Measurements from ENCODE around the gene PAK5. TPM values are rescaled to one million over a fixed set of nuclear protein-coding genes. Genes with fewer than 3 reads are reported as not detected.

PAK5 gene
- total and polyA plus RNA-seq, 4 donors = 0.02 to 0.17 (median 0.04) TPM; not detected in 1

DNA sequence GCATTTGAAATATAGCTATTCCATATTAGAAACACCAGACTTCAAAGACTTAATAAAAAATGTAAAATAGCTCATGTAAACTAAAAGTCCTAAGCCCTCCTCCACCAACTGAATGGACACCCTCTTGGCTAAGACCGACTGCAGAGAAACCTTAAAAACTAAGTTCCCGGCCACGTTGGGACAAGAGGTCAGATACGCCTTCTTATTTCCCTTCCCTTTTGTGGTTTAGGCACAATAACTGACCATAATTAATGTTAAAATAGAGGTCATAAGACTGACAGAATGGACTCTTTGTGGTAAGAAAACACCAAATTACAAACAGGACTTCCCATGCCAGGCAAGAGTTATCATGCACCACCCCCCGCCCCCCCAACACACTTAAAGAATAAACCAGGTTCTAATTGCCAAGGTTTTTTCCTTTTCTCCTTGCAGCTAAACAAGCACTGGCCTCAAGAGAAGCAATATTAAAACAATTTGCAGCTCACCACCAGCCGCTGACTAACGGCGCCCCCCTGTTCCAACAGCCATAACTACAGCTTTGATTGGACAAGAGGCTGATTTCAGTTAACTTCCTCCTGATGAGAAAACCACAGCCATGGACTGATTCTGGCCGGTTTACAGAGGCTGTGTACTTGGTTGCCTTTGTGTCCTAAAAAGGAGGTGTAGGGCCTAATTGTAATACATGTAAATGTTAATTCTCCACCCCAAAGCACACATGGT lies 335.2 kb downstream of the PAK5 start:
- Histone ChIP-seq H3K36me3 (ENCODE audit: control insufficient read depth in 4 of 4, insufficient read depth in 3 of 4, low read depth in 1 of 4, low read length in 3 of 4) (no peaks in the 10 kb centered on the region), H3K9me3 (ENCODE audit: control insufficient read depth in 4 of 4, low read length in 3 of 4) (no peaks in the 10 kb centered on the region), H3K4me3 (ENCODE audit: low read depth in 1 of 3, low read length in 3 of 3) (no peak overlapping the region), H3K9ac (ENCODE audit: low read depth in 1 of 2, low read length in 2 of 2) (no peak overlapping the region), H3K27ac (ENCODE audit: low read depth in 1 of 2, low read length in 2 of 2) (no peak overlapping the region), H3K27me3 (ENCODE audit: control insufficient read depth in 4 of 4, insufficient read depth in 4 of 4, low read length in 3 of 4) (peaks cover 0 to 6% (median 4%) of the 10 kb centered on the region in 4 donors), H3K4me1 (ENCODE audit: control insufficient read depth in 4 of 4, insufficient read depth in 4 of 4, low read length in 3 of 4) (peaks cover 0 to 2% (median 0%) of the 10 kb centered on the region in 4 donors)
- no peak for DNase-seq (ENCODE audit: low spot score)
- 43% methylated on average over 9 of the region's 9 CpGs for WGBS
- TF ChIP-seq RXRA (IDR thresholded peaks at IDR 0.05) (no peak), RAD21 (IDR thresholded peaks at IDR 0.05) (no peak), HNF4A (conservative IDR thresholded peaks at IDR 0.05) (no peak), HNF4G (IDR thresholded peaks at IDR 0.05) (no peak), EGR1 (IDR thresholded peaks at IDR 0.05; ENCODE audit: low read depth in 2 of 2) (no peak), SP1 (IDR thresholded peaks at IDR 0.05) (no peak), NR2F2 (IDR thresholded peaks at IDR 0.05) (no peak), FOXA2 (IDR thresholded peaks at IDR 0.05) (no peak)
- TF ChIP-seq, protein P1, sequence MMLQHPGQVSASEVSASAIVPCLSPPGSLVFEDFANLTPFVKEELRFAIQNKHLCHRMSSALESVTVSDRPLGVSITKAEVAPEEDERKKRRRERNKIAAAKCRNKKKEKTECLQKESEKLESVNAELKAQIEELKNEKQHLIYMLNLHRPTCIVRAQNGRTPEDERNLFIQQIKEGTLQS (IDR thresholded peaks at IDR 0.05) = no peak
- TF ChIP-seq, protein P2, sequence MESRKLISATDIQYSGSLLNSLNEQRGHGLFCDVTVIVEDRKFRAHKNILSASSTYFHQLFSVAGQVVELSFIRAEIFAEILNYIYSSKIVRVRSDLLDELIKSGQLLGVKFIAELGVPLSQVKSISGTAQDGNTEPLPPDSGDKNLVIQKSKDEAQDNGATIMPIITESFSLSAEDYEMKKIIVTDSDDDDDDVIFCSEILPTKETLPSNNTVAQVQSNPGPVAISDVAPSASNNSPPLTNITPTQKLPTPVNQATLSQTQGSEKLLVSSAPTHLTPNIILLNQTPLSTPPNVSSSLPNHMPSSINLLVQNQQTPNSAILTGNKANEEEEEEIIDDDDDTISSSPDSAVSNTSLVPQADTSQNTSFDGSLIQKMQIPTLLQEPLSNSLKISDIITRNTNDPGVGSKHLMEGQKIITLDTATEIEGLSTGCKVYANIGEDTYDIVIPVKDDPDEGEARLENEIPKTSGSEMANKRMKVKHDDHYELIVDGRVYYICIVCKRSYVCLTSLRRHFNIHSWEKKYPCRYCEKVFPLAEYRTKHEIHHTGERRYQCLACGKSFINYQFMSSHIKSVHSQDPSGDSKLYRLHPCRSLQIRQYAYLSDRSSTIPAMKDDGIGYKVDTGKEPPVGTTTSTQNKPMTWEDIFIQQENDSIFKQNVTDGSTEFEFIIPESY (IDR thresholded peaks at IDR 0.05) = no peak
- TF ChIP-seq, protein P3, sequence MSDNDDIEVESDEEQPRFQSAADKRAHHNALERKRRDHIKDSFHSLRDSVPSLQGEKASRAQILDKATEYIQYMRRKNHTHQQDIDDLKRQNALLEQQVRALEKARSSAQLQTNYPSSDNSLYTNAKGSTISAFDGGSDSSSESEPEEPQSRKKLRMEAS (IDR thresholded peaks at IDR 0.05) = no peak

DNA sequence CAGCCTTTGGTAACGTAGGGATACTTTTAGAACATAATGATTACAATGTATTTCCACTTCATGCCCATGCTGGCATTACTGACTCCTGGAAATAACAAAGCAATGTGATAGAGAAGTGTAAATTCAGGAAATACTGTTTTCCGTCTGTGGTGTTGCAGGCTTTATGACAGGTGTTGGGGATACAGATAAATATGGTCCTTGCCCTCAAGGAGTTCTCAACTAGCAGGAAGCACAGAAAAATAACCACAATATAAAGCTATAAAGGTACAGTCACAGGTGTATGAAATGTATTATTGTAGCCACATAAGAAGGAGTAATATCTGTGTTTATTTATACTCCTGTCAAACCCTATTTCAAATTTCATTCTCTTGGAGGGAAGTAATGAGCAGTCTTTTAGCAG lies 337.4 kb downstream of the PAK5 start:
- Histone ChIP-seq H3K27me3 (ENCODE audit: control insufficient read depth in 4 of 4, insufficient read depth in 4 of 4, low read length in 3 of 4) (peaks cover 0 to 2% (median 2%) of the 10 kb centered on the region in 4 donors), H3K4me1 (ENCODE audit: control insufficient read depth in 4 of 4, insufficient read depth in 4 of 4, low read length in 3 of 4) (no peaks in the 10 kb centered on the region), H3K4me3 (ENCODE audit: low read depth in 1 of 3, low read length in 3 of 3) (no peak overlapping the region), H3K36me3 (ENCODE audit: control insufficient read depth in 4 of 4, insufficient read depth in 3 of 4, low read depth in 1 of 4, low read length in 3 of 4) (no peaks in the 10 kb centered on the region), H3K9me3 (ENCODE audit: control insufficient read depth in 4 of 4, low read length in 3 of 4) (no peaks in the 10 kb centered on the region), H3K9ac (ENCODE audit: low read depth in 1 of 2, low read length in 2 of 2) (no peak overlapping the region), H3K27ac (ENCODE audit: low read depth in 1 of 2, low read length in 2 of 2) (no peak overlapping the region)
- DNase-seq (ENCODE audit: low spot score) = no peak
- TF ChIP-seq, protein P4, sequence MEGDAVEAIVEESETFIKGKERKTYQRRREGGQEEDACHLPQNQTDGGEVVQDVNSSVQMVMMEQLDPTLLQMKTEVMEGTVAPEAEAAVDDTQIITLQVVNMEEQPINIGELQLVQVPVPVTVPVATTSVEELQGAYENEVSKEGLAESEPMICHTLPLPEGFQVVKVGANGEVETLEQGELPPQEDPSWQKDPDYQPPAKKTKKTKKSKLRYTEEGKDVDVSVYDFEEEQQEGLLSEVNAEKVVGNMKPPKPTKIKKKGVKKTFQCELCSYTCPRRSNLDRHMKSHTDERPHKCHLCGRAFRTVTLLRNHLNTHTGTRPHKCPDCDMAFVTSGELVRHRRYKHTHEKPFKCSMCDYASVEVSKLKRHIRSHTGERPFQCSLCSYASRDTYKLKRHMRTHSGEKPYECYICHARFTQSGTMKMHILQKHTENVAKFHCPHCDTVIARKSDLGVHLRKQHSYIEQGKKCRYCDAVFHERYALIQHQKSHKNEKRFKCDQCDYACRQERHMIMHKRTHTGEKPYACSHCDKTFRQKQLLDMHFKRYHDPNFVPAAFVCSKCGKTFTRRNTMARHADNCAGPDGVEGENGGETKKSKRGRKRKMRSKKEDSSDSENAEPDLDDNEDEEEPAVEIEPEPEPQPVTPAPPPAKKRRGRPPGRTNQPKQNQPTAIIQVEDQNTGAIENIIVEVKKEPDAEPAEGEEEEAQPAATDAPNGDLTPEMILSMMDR (IDR thresholded peaks at IDR 0.05; ENCODE audit: low read depth, low read length, missing input control) = no peak
- TF ChIP-seq GABPA (IDR thresholded peaks at IDR 0.05 in 1 of 2, conservative IDR thresholded peaks at IDR 0.05 in 1 of 2) (no peak), SP1 (IDR thresholded peaks at IDR 0.05) (no peak)
- TF ChIP-seq, protein P2 (IDR thresholded peaks at IDR 0.05) = no peak
- TF ChIP-seq, protein P3 (IDR thresholded peaks at IDR 0.05) = no peak
- WGBS = 58% methylated on average over 2 of the region's 2 CpGs
